Transverse colon (tissue), 4 donors: ENCODE measurements around the gene GABRR2.

Source experiments
- CTCF ChIP-seq, 5 experiments: fragments of 200-600 bp in 3 of 5; fragments of 450-650 bp in 2 of 5; sonication (generic) in 3 of 5; IDR thresholded peaks; 1 replicate in 2 of 5; 2 replicates in 3 of 5; pipeline ENCODE4 v1.5.1; 2016 to 2017; ENCODE audit warnings: antibody characterized with exemption in 5 of 5, inconsistent platforms in 3 of 5, mild to moderate bottlenecking in 2 of 5, moderate library complexity in 1 of 5
- EP300 ChIP-seq: sonication (generic); formaldehyde crosslinking; IDR thresholded peaks from one replicate; pipeline ENCODE4 v1.6.1; 2017; ENCODE audit warnings: antibody characterized with exemption, low read depth
- POLR2A ChIP-seq: fragments of 450-650 bp; IDR thresholded peaks from one replicate; pipeline ENCODE4 v1.6.1; 2016; ENCODE audit warnings: antibody characterized with exemption, mild to moderate bottlenecking, moderate library complexity
- POLR2AphosphoS5 ChIP-seq, 3 donors: sonication (generic); formaldehyde crosslinking; IDR thresholded peaks; one replicate each; pipeline ENCODE4 v1.6.1; 2016; ENCODE audit warnings: antibody characterized with exemption in 3 of 3

- TF ChIP-seq POLR2A, result no peak
- TF ChIP-seq CTCF (IDR thresholded peaks at IDR 0.05), result no peak
- no peak for TF ChIP-seq POLR2AphosphoS5 (IDR thresholded peaks at IDR 0.05)
- no peak for TF ChIP-seq EP300
Measured at GRCh38 chr6:89284081-89284480, 31.0 kb downstream of the GABRR2 start.
